ENCODE results near the gene IL25. TPM values are rescaled to one million over a fixed set of nuclear protein-coding genes. Genes with fewer than 3 reads are reported as not detected.
A peak's percentile ranks its signal among the peaks of the same experiment; 100 is the strongest.

Gene IL25
- total and polyA plus RNA-seq, 2 experiments from 2014 or later, result not detected

GRCh38 chr14:23352506-23353432 is 19.8 kb upstream of the IL25 start, which contains the start of gene SLC22A17 (continued):
- TF ChIP-seq ZNF462 (CRISPR knock-in tag; IDR thresholded peaks at IDR 0.05) (no peak), POLR2AphosphoS5 (IDR thresholded peaks at IDR 0.05; ENCODE audit: low read depth) (peak; percentile 90), NANOG (IDR thresholded peaks at IDR 0.05; ENCODE audit: borderline replicate concordance) (no peak)

GRCh38 chr14:23353433-23353780 is 19.2 kb upstream of the IL25 start:
- Histone ChIP-seq H3K4me2 (peak overlapping the region; percentile 94), H3K27ac (ENCODE audit: low read depth) (no peak overlapping the region), H3K4me1 (ENCODE audit: insufficient read depth) (peaks cover 5% of the 10 kb centered on the region; the same call in 1 of the 2 replicates), H2AFZ (peak overlapping the region; percentile 66), H3F3A (replicated peaks; ENCODE audit: low read depth) (no peaks in the 10 kb centered on the region), H3K4me3 (peak overlapping the region; percentile 85), H3K27me3 (ENCODE audit: insufficient read depth) (peaks cover 37% of the 10 kb centered on the region), H3K9me2 (ENCODE audit: insufficient read depth) (no peaks in the 10 kb centered on the region), H3K79me2 (replicated peaks; ENCODE audit: insufficient read depth) (no peaks in the 10 kb centered on the region), H4K20me1 (replicated peaks; ENCODE audit: insufficient read depth) (peaks cover 5% of the 10 kb centered on the region; the same call in 1 of the 2 replicates), H3K36me3 (ENCODE audit: insufficient read depth) (no peaks in the 10 kb centered on the region)
- DNase-seq (ENCODE audit: low spot score) (no peak), ATAC-seq (no peak)
- Mint-ChIP-seq H3K4me1 (peaks cover 12% of the 10 kb centered on the region), H3K9me3 (no peaks in the 10 kb centered on the region; the same call in 1 of the 3 replicates), H3K27ac (no peak overlapping the region), H3K4me3 (peak overlapping the region; percentile 69), H3K36me3 (ENCODE audit: low read depth) (peaks cover 21% of the 10 kb centered on the region), H3K27me3 (ENCODE audit: insufficient read depth, low read depth, poor library complexity) (peaks cover 14% of the 10 kb centered on the region)
- TF ChIP-seq ZNF331 (CRISPR knock-in tag; IDR thresholded peaks at IDR 0.05; ENCODE audit: low read depth) (no peak), ZNF114 (CRISPR knock-in tag; IDR thresholded peaks at IDR 0.05) (no peak), JUNB (IDR thresholded peaks at IDR 0.05; ENCODE audit: unreplicated experiment) (no peak), CREB1 (CRISPR knock-in tag; IDR thresholded peaks at IDR 0.05; ENCODE audit: low read depth) (no peak), REST (IDR thresholded peaks at IDR 0.05; ENCODE audit: unreplicated experiment) (no peak)

Measured in GM23338 (cell line).